ENCODE measurements around the gene GTF2H3. TPM values are rescaled to one million over a fixed set of nuclear protein-coding genes. Genes with fewer than 3 reads are reported as not detected.

GTF2H3 gene
- total and polyA plus RNA-seq, 11 donors, result 3.5 to 21.9 (median 12.9) TPM

- Histone ChIP-seq H3K4me1 (peaks cover 0 to 7% (median 2%) of the 10 kb centered on the region in 12 donors), H3K36me3 (peaks cover 0 to 46% (median 6%) of the 10 kb centered on the region in 9 donors), H3K27me3 (no peaks in the 10 kb centered on the region), H3K9me3 (no peaks in the 10 kb centered on the region), H3K27ac (no peak overlapping the region), H3K4me3 (no peak overlapping the region)
- TF ChIP-seq POLR2A (IDR thresholded peaks at IDR 0.05) (no peak), CTCF (IDR thresholded peaks at IDR 0.05) (no peak)
- ATAC-seq (no peak), DNase-seq (no peak)
- intact Hi-C loops (cut with DNase I), result no loop called here
- WGBS, 4 donors, result 86 to 96% (median 95%) methylated on average over 4 of the region's 4 CpGs
Observed at GRCh38 chr12:123707466-123707865, 73.8 kb downstream of the GTF2H3 start.

Other genes with a start within 250 kb of the GTF2H3 start
- 10 to 100 TPM; 26.8 to 37.7 (median 28.7) TPM for gene KMT5A, start 249.7 kb upstream of the GTF2H3 start, total RNA-seq
- 10 to 100 TPM; 14.3 to 30.6 TPM for gene KMT5A, start 249.7 kb upstream of the GTF2H3 start, polyA plus RNA-seq
- gene RILPL2, start 197.1 kb upstream of the GTF2H3 start, total RNA-seq, result 1 to 10 TPM; 1.6 to 3.4 (median 2.1) TPM
- gene RILPL2, start 197.1 kb upstream of the GTF2H3 start, polyA plus RNA-seq, result 1 to 10 TPM; 2.2 to 3.2 TPM
- 10 to 100 TPM; 18.5 to 27.4 (median 20.0) TPM for gene SNRNP35, start 175.7 kb upstream of the GTF2H3 start, total RNA-seq
- gene SNRNP35, start 175.7 kb upstream of the GTF2H3 start, polyA plus RNA-seq, result 10 to 100 TPM; 26.2 to 72.8 TPM
- gene RILPL1, start 100.1 kb upstream of the GTF2H3 start, total RNA-seq, result 100 to 1,000 TPM in 1 of 9 donors, 10 to 100 TPM in 8; 64.1 to 119 (median 79.4) TPM
- gene RILPL1, start 100.1 kb upstream of the GTF2H3 start, polyA plus RNA-seq, result 10 to 100 TPM; 70.1 to 95.9 TPM
- 100 to 1,000 TPM in 8 of 9 donors, 10 to 100 TPM in 1; 91.2 to 185 (median 161) TPM for gene TMED2, start 49.3 kb upstream of the GTF2H3 start, total RNA-seq
- gene TMED2, start 49.3 kb upstream of the GTF2H3 start, polyA plus RNA-seq, result 100 to 1,000 TPM in 1 of 2 donors, 10 to 100 TPM in 1; 34.9 to 238 TPM
- gene DDX55, start 31.7 kb upstream of the GTF2H3 start, total RNA-seq, result 10 to 100 TPM in 1 of 9 donors, 1 to 10 TPM in 8; 3.9 to 15.3 (median 5.1) TPM
- gene DDX55, start 31.7 kb upstream of the GTF2H3 start, polyA plus RNA-seq, result 1 to 10 TPM; 6.0 to 6.4 TPM
- 100 to 1,000 TPM in 1 of 9 donors, 10 to 100 TPM in 8; 24.6 to 109 (median 31.5) TPM for gene EIF2B1, start 143 bp upstream of the GTF2H3 start, total RNA-seq
- 10 to 100 TPM; 17.0 to 28.5 TPM for gene EIF2B1, start 143 bp upstream of the GTF2H3 start, polyA plus RNA-seq
- gene TCTN2, start 37.3 kb downstream of the GTF2H3 start, total RNA-seq, result 1 to 10 TPM; 3.5 to 5.7 (median 4.5) TPM
- 1 to 10 TPM; 1.3 to 5.5 TPM for gene TCTN2, start 37.3 kb downstream of the GTF2H3 start, polyA plus RNA-seq
- 10 to 100 TPM in 7 of 9 donors, 1 to 10 TPM in 2; 7.6 to 15.2 (median 11.8) TPM for gene ATP6V0A2, start 78.5 kb downstream of the GTF2H3 start, total RNA-seq
- gene ATP6V0A2, start 78.5 kb downstream of the GTF2H3 start, polyA plus RNA-seq, result 1 to 10 TPM; 4.3 to 8.4 TPM
- gene DNAH10, start 128.5 kb downstream of the GTF2H3 start, total RNA-seq, result under 1 TPM in 5 of 9 donors, not detected in 4; 0.11 to 0.45 (median 0.27) TPM
- gene DNAH10, start 128.5 kb downstream of the GTF2H3 start, polyA plus RNA-seq, result under 1 TPM; 0.04 to 0.11 TPM